Sigmoid colon (tissue), 4 donors: ENCODE data around the gene INCA1.

Source experiments
- CTCF ChIP-seq, 4 experiments: fragments of 450-650 bp in 3 of 4; fragments of 200-600 bp in 1 of 4; IDR thresholded peaks; one replicate each; pipeline ENCODE4 v1.5.1; 2016 to 2019; ENCODE audit warnings: antibody characterized with exemption in 4 of 4, mild to moderate bottlenecking in 3 of 4, moderate library complexity in 2 of 4
- EP300 ChIP-seq, 4 donors: sonication (generic); formaldehyde crosslinking; IDR thresholded peaks; one replicate each; pipeline ENCODE4 v1.6.1; 2017; ENCODE audit warnings: antibody characterized with exemption in 4 of 4
- POLR2AphosphoS5 ChIP-seq, 4 donors: sonication (generic); formaldehyde crosslinking; IDR thresholded peaks; one replicate each; pipeline ENCODE4 v1.6.1; 2017; ENCODE audit warnings: antibody characterized with exemption in 4 of 4

GRCh38 chr17:4958102-4958501, 39.2 kb downstream of the INCA1 start:
- TF ChIP-seq EP300 (IDR thresholded peaks at IDR 0.05), result no peak
- TF ChIP-seq POLR2AphosphoS5 (IDR thresholded peaks at IDR 0.05), result no peak
- TF ChIP-seq CTCF (IDR thresholded peaks at IDR 0.05), result no peak
